Astrocyte (in vitro differentiated cells and primary cell): ENCODE measurements around the gene MSLN. TPM values are rescaled to one million over a fixed set of nuclear protein-coding genes. Genes with fewer than 3 reads are reported as not detected.

Experiments
- DNase-seq: peaks from one replicate; pipeline ENCODE4 v3.0.0-alpha.2; 2010; ENCODE audit warnings: low read depth
- FAIRE-seq: peaks from 2 replicates; lab custom pipeline; 2011; peaks lifted over from hg19 to GRCh38; lab: Jason Lieb, UNC
- H2AFZ ChIP-seq: 2 replicates; pipeline ENCODE4 v1.6.0; 2012; ENCODE audit warnings: low read depth, low read length, inconsistent platforms
- H3K27ac ChIP-seq: 2 replicates; pipeline ENCODE4 v1.5.1; 2011; ENCODE audit warnings: low read depth, low read length, inconsistent platforms
- H3K27me3 ChIP-seq: 2 replicates; pipeline ENCODE4 v1.6.0; 2011; ENCODE audit warnings: low read length, inconsistent platforms; ENCODE audit not compliant: insufficient read depth
- H3K36me3 ChIP-seq: 2 replicates; pipeline ENCODE4 v1.5.1; 2011; ENCODE audit warnings: low read length, inconsistent platforms; ENCODE audit not compliant: insufficient read depth
- H3K4me1 ChIP-seq: 2 replicates; pipeline ENCODE4 v1.5.1; 2011; ENCODE audit warnings: low read length, inconsistent platforms; ENCODE audit not compliant: insufficient read depth
- H3K4me2 ChIP-seq: 2 replicates; pipeline ENCODE4 v1.6.0; 2012; ENCODE audit warnings: low read length, inconsistent platforms
- H3K4me3 ChIP-seq: 2 replicates; pipeline ENCODE4 v1.5.1; 2011; ENCODE audit warnings: low read depth, mild to moderate bottlenecking, low read length, inconsistent platforms; ENCODE audit not compliant: insufficient read depth
- H3K79me2 ChIP-seq: 2 replicates; pipeline ENCODE4 v1.6.0; 2012; ENCODE audit warnings: mild to moderate bottlenecking, low read length, inconsistent platforms; ENCODE audit not compliant: insufficient read depth
- H3K9ac ChIP-seq: 2 replicates; pipeline ENCODE4 v1.6.0; 2012; ENCODE audit warnings: mild to moderate bottlenecking, low read length, inconsistent platforms
- H3K9me3 ChIP-seq: 2 replicates; pipeline ENCODE4 v1.5.1; 2012; ENCODE audit warnings: low read depth, mild to moderate bottlenecking, low read length, inconsistent platforms; ENCODE audit not compliant: insufficient read depth
- H4K20me1 ChIP-seq: 2 replicates; pipeline ENCODE4 v1.6.0; 2012; ENCODE audit warnings: low read length, inconsistent platforms; ENCODE audit not compliant: insufficient read depth
- H3K27ac Mint-ChIP-seq: one replicate; pipeline ENCODE4 v1.8.0; 2021; ENCODE audit warnings: mild to moderate bottlenecking, mixed read lengths; ENCODE audit not compliant: unreplicated experiment
- H3K27me3 Mint-ChIP-seq: one replicate; pipeline ENCODE4 v1.8.0; 2021; ENCODE audit warnings: low read depth, mixed read lengths; ENCODE audit not compliant: unreplicated experiment
- H3K36me3 Mint-ChIP-seq: one replicate; pipeline ENCODE4 v1.8.0; 2021; ENCODE audit warnings: low read depth, mixed read lengths; ENCODE audit not compliant: unreplicated experiment
- H3K4me1 Mint-ChIP-seq: one replicate; pipeline ENCODE4 v1.8.0; 2021; ENCODE audit warnings: low read depth, mixed read lengths; ENCODE audit not compliant: unreplicated experiment
- H3K4me3 Mint-ChIP-seq: one replicate; pipeline ENCODE4 v1.8.0; 2021; ENCODE audit warnings: mild to moderate bottlenecking, moderate library complexity, mixed read lengths; ENCODE audit not compliant: unreplicated experiment
- H3K9me3 Mint-ChIP-seq: one replicate; pipeline ENCODE4 v1.8.0; 2021; ENCODE audit warnings: mild to moderate bottlenecking, mixed read lengths; ENCODE audit not compliant: unreplicated experiment
- EZH2 ChIP-seq: IDR thresholded peaks from 2 replicates; pipeline ENCODE4 v1.6.1; 2012; ENCODE audit warnings: mild to moderate bottlenecking, low read length, inconsistent platforms; ENCODE audit not compliant: insufficient read depth
- total RNA-seq: library from RNA; stranded (reverse); gene quantifications from 2 replicates; pipeline ENCODE4 v1.2.1, GENCODE V29; 2021
- TF ChIP-seq, protein P1 (sequence below): IDR thresholded peaks from 2 replicates; pipeline ENCODE4 v1.5.1; 2011; ENCODE audit warnings: low read depth, mild to moderate bottlenecking, inconsistent platforms, low read length, moderate library complexity; ENCODE audit not compliant: insufficient read depth

MSLN gene
- total RNA-seq, 1 donor from 2014 or later, result not detected

DNA sequence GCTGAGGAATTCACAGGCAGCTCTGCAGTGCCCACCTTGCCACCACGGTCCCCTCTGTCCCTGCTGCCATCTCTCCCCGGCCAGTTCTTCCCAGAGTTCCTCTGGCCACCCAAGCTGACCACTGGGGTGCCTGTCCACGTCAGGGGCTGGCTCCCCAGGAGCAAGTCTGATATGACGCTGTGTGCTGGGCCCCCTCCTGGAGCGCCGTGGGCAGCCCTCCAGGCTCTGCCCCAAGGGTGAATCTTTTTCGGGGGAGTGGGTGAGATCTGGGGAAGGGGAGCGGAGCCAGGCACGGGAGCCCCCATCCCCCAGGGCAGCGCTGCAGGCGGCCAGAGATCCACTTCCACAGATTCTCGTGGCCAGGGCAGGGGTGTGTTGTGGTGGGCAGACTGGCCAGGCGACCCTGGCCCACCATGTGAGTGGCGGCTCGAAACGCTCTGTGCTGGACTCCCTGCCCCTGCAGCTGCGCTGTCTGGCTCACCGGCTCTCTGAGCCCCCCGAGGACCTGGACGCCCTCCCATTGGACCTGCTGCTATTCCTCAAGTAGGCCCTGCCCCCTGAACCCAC, 3.7 kb downstream of the MSLN start:
- Mint-ChIP-seq H3K4me3 (no peak overlapping the region), H3K27ac (no peak overlapping the region), H3K9me3 (no peaks in the 10 kb centered on the region), H3K36me3 (peaks cover 3% of the 10 kb centered on the region), H3K4me1 (no peaks in the 10 kb centered on the region), H3K27me3 (peaks cover 6% of the 10 kb centered on the region)
- no peak overlapping the region for H3K27ac ChIP-seq
- no peak overlapping the region for H3K4me3 ChIP-seq
- TF ChIP-seq, protein P1, sequence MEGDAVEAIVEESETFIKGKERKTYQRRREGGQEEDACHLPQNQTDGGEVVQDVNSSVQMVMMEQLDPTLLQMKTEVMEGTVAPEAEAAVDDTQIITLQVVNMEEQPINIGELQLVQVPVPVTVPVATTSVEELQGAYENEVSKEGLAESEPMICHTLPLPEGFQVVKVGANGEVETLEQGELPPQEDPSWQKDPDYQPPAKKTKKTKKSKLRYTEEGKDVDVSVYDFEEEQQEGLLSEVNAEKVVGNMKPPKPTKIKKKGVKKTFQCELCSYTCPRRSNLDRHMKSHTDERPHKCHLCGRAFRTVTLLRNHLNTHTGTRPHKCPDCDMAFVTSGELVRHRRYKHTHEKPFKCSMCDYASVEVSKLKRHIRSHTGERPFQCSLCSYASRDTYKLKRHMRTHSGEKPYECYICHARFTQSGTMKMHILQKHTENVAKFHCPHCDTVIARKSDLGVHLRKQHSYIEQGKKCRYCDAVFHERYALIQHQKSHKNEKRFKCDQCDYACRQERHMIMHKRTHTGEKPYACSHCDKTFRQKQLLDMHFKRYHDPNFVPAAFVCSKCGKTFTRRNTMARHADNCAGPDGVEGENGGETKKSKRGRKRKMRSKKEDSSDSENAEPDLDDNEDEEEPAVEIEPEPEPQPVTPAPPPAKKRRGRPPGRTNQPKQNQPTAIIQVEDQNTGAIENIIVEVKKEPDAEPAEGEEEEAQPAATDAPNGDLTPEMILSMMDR, result no peak
- no peak for TF ChIP-seq EZH2
- no peak for DNase-seq
- no peak overlapping the region for H3K9ac ChIP-seq
- no peaks in the 10 kb centered on the region for H3K9me3 ChIP-seq
- H3K27me3 ChIP-seq, result no peaks in the 10 kb centered on the region
- peaks cover 7% of the 10 kb centered on the region for H3K4me1 ChIP-seq
- H4K20me1 ChIP-seq, result no peaks in the 10 kb centered on the region
- no peaks in the 10 kb centered on the region for H3K36me3 ChIP-seq
- no peak overlapping the region for H3K4me2 ChIP-seq
- FAIRE-seq, result no peak
- no peak overlapping the region for H2AFZ ChIP-seq
- H3K79me2 ChIP-seq, result no peaks in the 10 kb centered on the region

DNA sequence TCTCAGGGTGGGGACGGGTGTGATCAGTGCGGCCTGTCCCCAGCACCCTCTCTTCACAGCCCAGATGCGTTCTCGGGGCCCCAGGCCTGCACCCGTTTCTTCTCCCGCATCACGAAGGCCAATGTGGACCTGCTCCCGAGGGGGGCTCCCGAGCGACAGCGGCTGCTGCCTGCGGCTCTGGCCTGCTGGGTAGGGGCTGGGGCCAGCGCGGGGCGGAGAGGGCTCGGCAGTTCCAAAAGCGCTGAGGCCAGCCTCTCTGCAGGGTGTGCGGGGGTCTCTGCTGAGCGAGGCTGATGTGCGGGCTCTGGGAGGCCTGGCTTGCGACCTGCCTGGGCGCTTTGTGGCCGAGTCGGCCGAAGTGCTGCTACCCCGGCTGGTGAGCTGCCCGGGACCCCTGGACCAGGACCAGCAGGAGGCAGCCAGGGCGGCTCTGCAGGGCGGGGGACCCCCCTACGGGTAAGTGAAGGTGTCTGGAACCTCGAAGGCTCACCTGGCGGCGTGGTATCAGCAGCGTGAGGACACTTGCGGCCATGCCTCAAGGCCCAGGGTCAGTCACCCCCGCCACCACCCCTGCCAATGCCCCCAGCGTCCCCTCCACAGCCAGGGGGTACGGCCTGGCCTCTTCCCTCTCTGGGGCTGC, 4.4 kb downstream of the MSLN start:
- Histone ChIP-seq H3K27me3 (no peaks in the 10 kb centered on the region), H3K4me2 (no peak overlapping the region), H3K9ac (no peak overlapping the region), H3K4me3 (no peak overlapping the region), H2AFZ (no peak overlapping the region), H3K9me3 (no peaks in the 10 kb centered on the region), H3K4me1 (peaks cover 6% of the 10 kb centered on the region), H3K79me2 (no peaks in the 10 kb centered on the region), H4K20me1 (no peaks in the 10 kb centered on the region), H3K27ac (no peak overlapping the region), H3K36me3 (no peaks in the 10 kb centered on the region)
- DNase-seq, result no peak
- Mint-ChIP-seq H3K9me3 (no peaks in the 10 kb centered on the region), H3K27me3 (peaks cover 3% of the 10 kb centered on the region), H3K36me3 (no peaks in the 10 kb centered on the region), H3K27ac (no peak overlapping the region), H3K4me3 (no peak overlapping the region), H3K4me1 (no peaks in the 10 kb centered on the region)
- no peak for FAIRE-seq
- no peak for TF ChIP-seq EZH2
- TF ChIP-seq, protein P1, result no peak

DNA sequence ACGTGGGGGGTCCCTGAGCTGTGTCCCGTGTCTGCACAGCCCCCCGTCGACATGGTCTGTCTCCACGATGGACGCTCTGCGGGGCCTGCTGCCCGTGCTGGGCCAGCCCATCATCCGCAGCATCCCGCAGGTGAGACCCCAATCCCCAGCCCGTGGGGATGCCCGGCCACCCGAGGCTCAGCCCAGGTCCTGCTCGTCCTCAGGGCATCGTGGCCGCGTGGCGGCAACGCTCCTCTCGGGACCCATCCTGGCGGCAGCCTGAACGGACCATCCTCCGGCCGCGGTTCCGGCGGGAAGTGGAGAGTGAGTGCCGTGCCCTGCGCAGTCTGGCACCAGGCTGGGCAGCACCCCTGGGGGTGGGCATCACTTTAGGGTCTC, 4.9 kb downstream of the MSLN start:
- no peak for FAIRE-seq
- H3K4me3 ChIP-seq, result no peak overlapping the region
- H4K20me1 ChIP-seq, result no peaks in the 10 kb centered on the region
- no peaks in the 10 kb centered on the region for H3K36me3 ChIP-seq
- H3K4me2 ChIP-seq, result no peak overlapping the region
- H3K27me3 ChIP-seq, result no peaks in the 10 kb centered on the region
- no peak overlapping the region for H3K9ac ChIP-seq
- Mint-ChIP-seq H3K27me3 (peaks cover 3% of the 10 kb centered on the region), H3K27ac (no peak overlapping the region), H3K4me1 (no peaks in the 10 kb centered on the region), H3K4me3 (no peak overlapping the region), H3K36me3 (no peaks in the 10 kb centered on the region), H3K9me3 (no peaks in the 10 kb centered on the region)
- no peak overlapping the region for H2AFZ ChIP-seq
- no peak for TF ChIP-seq EZH2
- TF ChIP-seq, protein P1, result no peak
- H3K79me2 ChIP-seq, result no peaks in the 10 kb centered on the region
- DNase-seq, result no peak
- no peak overlapping the region for H3K27ac ChIP-seq
- H3K4me1 ChIP-seq, result peaks cover 4% of the 10 kb centered on the region
- H3K9me3 ChIP-seq, result no peaks in the 10 kb centered on the region
